A673 (cell line): Measurements from ENCODE around the gene EDEM2. TPM values are rescaled to one million over a fixed set of nuclear protein-coding genes. Genes with fewer than 3 reads are reported as not detected.
"Not testable (repeated sequence)": the region's sequence is repeated elsewhere in the genome, so short reads cannot be mapped to it uniquely, and the experiment has no call there.

Source experiments
- BruUV-seq: library from RNA; stranded (reverse); fragments of 400-500 nt; replicated peaks from 2 replicates; lab custom pipeline; 2021; lab: Mats Ljungman, UMichigan
- CTCF ChIA-PET: fragments of 300-600 bp; sonication (Branson Sonifier 250); formaldehyde crosslinking; loops from one replicate; lab custom pipeline; 2022; ENCODE audit warnings: antibody characterized with exemption; lab: Charles Lee
- POLR2A ChIA-PET: fragments of 300-600 bp; sonication (Branson Sonifier 250); formaldehyde crosslinking; loops from one replicate; lab custom pipeline; 2022; ENCODE audit warnings: antibody characterized with exemption; ENCODE audit not compliant: low non-redundant PET; lab: Charles Lee
- DNase-seq: peaks from one replicate; pipeline ENCODE4 v3.0.0-alpha.2; 2015; ENCODE audit warnings: low spot score
- H3K27ac ChIP-seq: fragments of 200-600 bp; sonication (generic); 2 replicates; pipeline ENCODE4 v1.5.1; 2016; ENCODE audit warnings: mixed run types, low read depth, mild to moderate bottlenecking, mixed read lengths, antibody characterized with exemption, low read length; ENCODE audit not compliant: poor library complexity, severe bottlenecking
- H3K27me3 ChIP-seq: fragments of 200-600 bp; sonication (generic); replicated peaks from 2 replicates; pipeline ENCODE4 v1.6.1; 2017; ENCODE audit warnings: mixed run types, low read depth, mild to moderate bottlenecking, mixed read lengths, antibody characterized with exemption, low read length; ENCODE audit not compliant: insufficient read depth, poor library complexity
- H3K36me3 ChIP-seq: fragments of 200-600 bp; sonication (generic); 2 replicates; pipeline ENCODE4 v1.6.1; 2016; ENCODE audit warnings: mixed run types, mild to moderate bottlenecking, mixed read lengths, antibody characterized with exemption, low read length; ENCODE audit not compliant: insufficient read depth, poor library complexity, severe bottlenecking
- H3K4me1 ChIP-seq: fragments of 200-600 bp; sonication (generic); 2 replicates; pipeline ENCODE4 v1.6.1; 2017; ENCODE audit warnings: mixed run types, mild to moderate bottlenecking, mixed read lengths, antibody characterized with exemption, low read length; ENCODE audit not compliant: insufficient read depth, poor library complexity, severe bottlenecking
- H3K4me3 ChIP-seq: fragments of 200-600 bp; sonication (generic); 2 replicates; pipeline ENCODE4 v1.5.1; 2016; ENCODE audit warnings: low read depth, mixed run types, mild to moderate bottlenecking, mixed read lengths, low read length; ENCODE audit not compliant: poor library complexity, severe bottlenecking
- H3K9me3 ChIP-seq: fragments of 200-600 bp; sonication (generic); 2 replicates; pipeline ENCODE4 v1.6.1; 2016; ENCODE audit warnings: mixed run types, low read depth, mild to moderate bottlenecking, mixed read lengths, antibody characterized with exemption, low read length; ENCODE audit not compliant: poor library complexity, severe bottlenecking
- EZH2 ChIP-seq: fragments of 200-600 bp; sonication (generic); IDR thresholded peaks from 2 replicates; pipeline ENCODE4 v1.6.1; 2017; ENCODE audit warnings: borderline replicate concordance, low read depth, mild to moderate bottlenecking, mixed read lengths, antibody characterized with exemption, low read length; ENCODE audit not compliant: poor library complexity, severe bottlenecking
- intact Hi-C: fragments of 100-400 bp; cut with micrococcal nuclease; formaldehyde crosslinking; loops from one replicate; pipeline ENCODE4 v1.10.0; 2022; ENCODE audit not compliant: unreplicated experiment
- total RNA-seq: library from RNA; stranded (reverse); gene quantifications from 2 replicates; pipeline ENCODE4 v1.2.3, GENCODE V29; 2021
- TF ChIP-seq, protein P1 (sequence below): fragments of 300-800, 200-600 bp; sonication (generic); conservative IDR thresholded peaks from 2 replicates; pipeline ENCODE4 v1.5.1; 2017; ENCODE audit warnings: low read depth, mild to moderate bottlenecking, antibody characterized with exemption, low read length, moderate library complexity, mixed read lengths

The EDEM2 gene
- total RNA-seq, 1 experiment from 2014 or later: 13.6 TPM

DNA sequence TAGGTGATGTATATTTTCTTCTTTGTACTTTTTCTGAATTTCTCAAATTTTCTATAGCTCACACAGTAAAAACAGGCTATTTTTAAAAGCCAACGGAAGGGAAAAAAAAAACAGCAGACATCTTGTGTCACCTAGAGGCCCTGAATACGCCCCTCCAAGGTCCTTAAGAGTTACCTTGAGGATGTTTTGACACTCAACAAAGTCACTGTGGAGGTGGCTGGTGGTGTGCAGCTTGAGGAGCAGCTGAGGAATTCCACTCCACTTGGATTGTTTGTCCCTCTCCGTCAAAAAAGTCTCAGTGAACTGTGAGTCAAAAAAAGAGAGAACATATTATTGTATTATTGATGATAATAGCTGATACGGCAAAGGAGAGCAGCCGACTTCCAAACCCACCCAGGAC lies 69.3 kb downstream of the EDEM2 start:
- TF ChIP-seq EZH2: no peak
- TF ChIP-seq, protein P1, sequence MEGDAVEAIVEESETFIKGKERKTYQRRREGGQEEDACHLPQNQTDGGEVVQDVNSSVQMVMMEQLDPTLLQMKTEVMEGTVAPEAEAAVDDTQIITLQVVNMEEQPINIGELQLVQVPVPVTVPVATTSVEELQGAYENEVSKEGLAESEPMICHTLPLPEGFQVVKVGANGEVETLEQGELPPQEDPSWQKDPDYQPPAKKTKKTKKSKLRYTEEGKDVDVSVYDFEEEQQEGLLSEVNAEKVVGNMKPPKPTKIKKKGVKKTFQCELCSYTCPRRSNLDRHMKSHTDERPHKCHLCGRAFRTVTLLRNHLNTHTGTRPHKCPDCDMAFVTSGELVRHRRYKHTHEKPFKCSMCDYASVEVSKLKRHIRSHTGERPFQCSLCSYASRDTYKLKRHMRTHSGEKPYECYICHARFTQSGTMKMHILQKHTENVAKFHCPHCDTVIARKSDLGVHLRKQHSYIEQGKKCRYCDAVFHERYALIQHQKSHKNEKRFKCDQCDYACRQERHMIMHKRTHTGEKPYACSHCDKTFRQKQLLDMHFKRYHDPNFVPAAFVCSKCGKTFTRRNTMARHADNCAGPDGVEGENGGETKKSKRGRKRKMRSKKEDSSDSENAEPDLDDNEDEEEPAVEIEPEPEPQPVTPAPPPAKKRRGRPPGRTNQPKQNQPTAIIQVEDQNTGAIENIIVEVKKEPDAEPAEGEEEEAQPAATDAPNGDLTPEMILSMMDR: no peak
- H3K27ac ChIP-seq: no peak overlapping the region
- ChIA-PET POLR2A (no interaction called here), CTCF (no interaction called here)
- no TSS peak for BruUV-seq
- intact Hi-C loops: no loop called here
- H3K27me3 ChIP-seq: no peaks in the 10 kb centered on the region
- no peaks in the 10 kb centered on the region for H3K4me1 ChIP-seq
- DNase-seq: no peak
- H3K9me3 ChIP-seq: no peaks in the 10 kb centered on the region
- H3K36me3 ChIP-seq: peaks cover 18% of the 10 kb centered on the region
- H3K4me3 ChIP-seq: no peak overlapping the region

DNA sequence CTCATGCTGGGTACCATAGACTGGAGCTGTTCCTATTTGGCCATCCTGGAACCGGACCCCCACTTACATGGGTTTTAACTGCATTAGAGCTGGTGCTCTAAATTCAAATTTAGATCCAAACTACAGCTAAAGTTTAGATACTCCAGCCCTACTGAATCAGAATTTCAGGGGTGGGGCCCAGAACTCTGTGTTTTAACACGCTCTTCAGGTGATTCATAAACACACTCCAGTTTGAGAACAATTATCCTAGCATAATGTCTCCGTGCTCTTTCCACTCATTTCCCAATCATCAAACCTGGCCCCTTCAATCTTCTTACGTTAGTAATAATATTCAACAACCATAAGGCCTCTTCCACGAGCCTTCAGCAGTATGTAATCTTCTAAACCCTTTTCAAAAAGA lies 69.8 kb downstream of the EDEM2 start:
- ChIA-PET CTCF (no interaction called here), POLR2A (no interaction called here)
- TF ChIP-seq EZH2: no peak
- TF ChIP-seq, protein P1: no peak
- intact Hi-C loops: no loop called here
- no peaks in the 10 kb centered on the region for H3K4me1 ChIP-seq
- no peak overlapping the region for H3K4me3 ChIP-seq
- no peaks in the 10 kb centered on the region for H3K9me3 ChIP-seq
- no peak for DNase-seq
- H3K27me3 ChIP-seq: no peaks in the 10 kb centered on the region
- peaks cover 18% of the 10 kb centered on the region for H3K36me3 ChIP-seq
- no TSS peak for BruUV-seq
- no peak overlapping the region for H3K27ac ChIP-seq

DNA sequence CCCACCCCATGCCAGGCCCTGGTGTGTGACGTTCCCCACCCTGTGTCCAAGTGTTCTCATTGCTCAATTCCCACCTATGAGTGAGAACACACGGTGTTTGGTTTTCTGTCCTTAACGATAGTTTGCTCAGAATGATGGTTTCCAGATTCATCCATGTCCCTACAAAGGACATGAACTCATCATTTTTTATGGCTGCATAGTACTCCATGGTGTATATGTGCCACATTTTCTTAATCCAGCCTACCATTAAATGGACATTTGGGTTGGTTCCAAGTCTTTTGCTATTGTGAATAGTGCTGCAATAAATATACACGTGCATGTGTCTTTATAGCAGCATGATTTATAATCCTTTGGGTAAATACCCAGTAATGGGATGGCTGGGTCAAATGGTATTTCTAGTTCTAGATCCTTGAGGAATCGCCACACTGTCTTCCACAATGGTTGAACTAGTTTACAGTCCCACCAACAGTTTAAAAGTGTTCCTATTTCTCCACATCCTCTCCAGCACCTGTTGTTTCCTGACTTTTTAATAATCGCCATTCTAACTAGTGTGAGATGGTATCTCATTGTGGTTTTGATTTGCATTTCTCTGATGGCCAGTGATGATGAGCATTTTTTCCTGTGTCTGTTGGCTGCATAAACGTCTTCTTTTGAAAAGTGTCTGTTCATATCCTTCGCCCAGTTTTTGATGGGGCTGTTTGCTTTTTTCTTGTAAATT lies 75.5 kb downstream of the EDEM2 start:
- intact Hi-C loops, H3K4me1 ChIP-seq, H3K27ac ChIP-seq, BruUV-seq, CTCF ChIA-PET, H3K4me3 ChIP-seq, H3K9me3 ChIP-seq, H3K36me3 ChIP-seq, DNase-seq, H3K27me3 ChIP-seq, POLR2A ChIA-PET: not testable (repeated sequence)

DNA sequence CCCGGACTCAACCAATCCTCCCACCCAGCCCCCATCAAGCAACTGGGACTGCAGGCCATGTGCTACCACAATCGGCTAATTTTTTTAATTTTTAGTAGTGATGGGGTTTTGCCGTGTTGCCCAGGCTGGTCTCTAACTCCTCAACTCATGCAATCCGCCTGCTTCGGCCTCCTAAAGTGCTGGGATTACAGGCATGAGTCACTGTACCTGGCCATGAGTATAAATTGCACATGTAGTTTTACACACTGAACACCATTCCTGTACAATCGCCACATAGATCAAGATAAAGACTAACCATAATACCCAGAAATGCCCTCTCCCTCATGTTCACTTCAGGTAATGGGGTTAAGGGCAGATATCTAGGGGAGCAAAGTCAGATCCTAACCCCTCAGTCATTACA lies 80.9 kb downstream of the EDEM2 start:
- intact Hi-C loops: no loop called here
- Histone ChIP-seq H3K4me3 (no peak overlapping the region), H3K4me1 (peaks cover 10% of the 10 kb centered on the region), H3K9me3 (no peaks in the 10 kb centered on the region), H3K27me3 (no peaks in the 10 kb centered on the region), H3K27ac (no peak overlapping the region), H3K36me3 (peaks cover 6% of the 10 kb centered on the region)
- no TSS peak for BruUV-seq
- no peak for DNase-seq
- ChIA-PET CTCF (no interaction called here), POLR2A (no interaction called here)
- no peak for TF ChIP-seq EZH2

Other genes with a start within 250 kb of the EDEM2 start
- 53.5 and 63.1 TPM in 2 replicates for gene GSS, start 191.5 kb downstream of the EDEM2 start, total RNA-seq
- 0.34 and 1.1 TPM in 2 replicates for gene MYH7B, start 191.5 kb downstream of the EDEM2 start, total RNA-seq
- 34.6 and 39.5 TPM in 2 replicates for gene TRPC4AP, start 54.5 kb downstream of the EDEM2 start, total RNA-seq
- 0.58 and 2.1 TPM in 2 replicates for gene PROCR, start 24.7 kb upstream of the EDEM2 start, total RNA-seq
- 0.11 and 0.20 TPM in 2 replicates for gene MMP24, start 79.4 kb upstream of the EDEM2 start, total RNA-seq
- 26.2 and 34.0 TPM in 2 replicates for gene MMP24OS, start 130.8 kb upstream of the EDEM2 start, total RNA-seq
- 172 and 180 TPM in 2 replicates for gene EIF6, start 137.4 kb upstream of the EDEM2 start, total RNA-seq
- gene FAM83C, start 145.1 kb upstream of the EDEM2 start, total RNA-seq: not detected in 2 replicates